Muscle layer of colon (tissue), 2 donors: ENCODE measurements around the gene CFAP410.

Source experiments
- H3K27ac ChIP-seq: one replicate; pipeline ENCODE4 v1.7.0; 2013; ENCODE audit warnings: low read depth, mild to moderate bottlenecking, low read length, moderate library complexity
- H3K27me3 ChIP-seq, 2 donors: one replicate each; pipeline ENCODE4 v1.7.0; 2013; ENCODE audit warnings: low read length in 2 of 2, mild to moderate bottlenecking in 2 of 2; ENCODE audit not compliant: insufficient read depth in 2 of 2, control insufficient read depth in 1 of 2
- H3K36me3 ChIP-seq: one replicate; pipeline ENCODE4 v1.7.0; 2013; ENCODE audit warnings: mild to moderate bottlenecking, low read length; ENCODE audit not compliant: insufficient read depth
- H3K4me1 ChIP-seq: one replicate; pipeline ENCODE4 v1.7.0; 2013; ENCODE audit warnings: mild to moderate bottlenecking, low read length; ENCODE audit not compliant: insufficient read depth
- H3K4me3 ChIP-seq, 2 donors: one replicate each; pipeline ENCODE4 v1.7.0; 2013; ENCODE audit warnings: low read length in 2 of 2, low read depth in 1 of 2, mild to moderate bottlenecking in 1 of 2, moderate library complexity in 1 of 2
- H3K9ac ChIP-seq: one replicate; pipeline ENCODE4 v1.7.0; 2013; ENCODE audit warnings: low read length
- H3K9me3 ChIP-seq: one replicate; pipeline ENCODE4 v1.7.0; 2013; ENCODE audit warnings: mild to moderate bottlenecking, low read length
- donor health status: abdominal sarcoma.
- donor health status: Adenocarcinoma of cecum.

CFAP410 gene

GRCh38 chr21:44299085-44299457 lies 40.1 kb downstream of the CFAP410 start:
- Histone ChIP-seq H3K36me3 (no peaks in the 10 kb centered on the region), H3K9ac (peak overlapping the region; percentile 65), H3K4me3 (peak overlapping the region; percentile 68 to 79), H3K27me3 (peaks cover 0 to 24% of the 10 kb centered on the region in 2 donors), H3K9me3 (no peaks in the 10 kb centered on the region), H3K4me1 (peaks cover 20% of the 10 kb centered on the region), H3K27ac (peak overlapping the region; percentile 25)

- no peaks in the 10 kb centered on the region for H3K9me3 ChIP-seq
- no peak overlapping the region for H3K4me3 ChIP-seq
- H3K36me3 ChIP-seq = no peaks in the 10 kb centered on the region
- no peak overlapping the region for H3K27ac ChIP-seq
- peaks cover 20% of the 10 kb centered on the region for H3K4me1 ChIP-seq
- H3K9ac ChIP-seq = no peak overlapping the region
- peaks cover 0 to 24% of the 10 kb centered on the region in 2 donors for H3K27me3 ChIP-seq
Observed at GRCh38 chr21:44298301-44298700, 40.9 kb downstream of the CFAP410 start.

- Histone ChIP-seq H3K36me3 (no peaks in the 10 kb centered on the region), H3K9ac (no peak overlapping the region), H3K27ac (no peak overlapping the region), H3K9me3 (no peaks in the 10 kb centered on the region), H3K4me1 (peaks cover 20% of the 10 kb centered on the region), H3K4me3 (no peak overlapping the region), H3K27me3 (peaks cover 0 to 24% of the 10 kb centered on the region in 2 donors)
Observed at GRCh38 chr21:44297525-44298290, 41.5 kb downstream of the CFAP410 start.

GRCh38 chr21:44296916-44297315 lies 42.3 kb downstream of the CFAP410 start:
- Histone ChIP-seq H3K36me3 (no peaks in the 10 kb centered on the region), H3K9ac (no peak overlapping the region), H3K4me1 (peaks cover 20% of the 10 kb centered on the region), H3K27me3 (peaks cover 0 to 24% of the 10 kb centered on the region in 2 donors), H3K9me3 (no peaks in the 10 kb centered on the region), H3K27ac (no peak overlapping the region), H3K4me3 (no peak overlapping the region)

GRCh38 chr21:44296103-44296519 lies 43.1 kb downstream of the CFAP410 start:
- no peaks in the 10 kb centered on the region for H3K36me3 ChIP-seq
- no peak overlapping the region for H3K27ac ChIP-seq
- H3K9ac ChIP-seq = no peak overlapping the region
- H3K4me3 ChIP-seq = no peak overlapping the region
- peaks cover 14% of the 10 kb centered on the region for H3K4me1 ChIP-seq
- H3K27me3 ChIP-seq = peaks cover 0 to 24% of the 10 kb centered on the region in 2 donors
- H3K9me3 ChIP-seq = no peaks in the 10 kb centered on the region

- no peak overlapping the region for H3K9ac ChIP-seq
Observed at GRCh38 chr21:44295646-44296045, 43.5 kb downstream of the CFAP410 start.

GRCh38 chr21:44295163-44295573 lies 44.0 kb downstream of the CFAP410 start:
- no peak overlapping the region for H3K27ac ChIP-seq
- H3K4me3 ChIP-seq = no peak overlapping the region
- peaks cover 0 to 24% of the 10 kb centered on the region in 2 donors for H3K27me3 ChIP-seq
- H3K9ac ChIP-seq = no peak overlapping the region
- peaks cover 9% of the 10 kb centered on the region for H3K4me1 ChIP-seq
- H3K36me3 ChIP-seq = no peaks in the 10 kb centered on the region
- no peaks in the 10 kb centered on the region for H3K9me3 ChIP-seq

More at GRCh38 chr21:44295646-44296045, 43.5 kb downstream of the CFAP410 start:
- H3K4me3 ChIP-seq = no peak overlapping the region
- H3K27ac ChIP-seq = no peak overlapping the region
- H3K27me3 ChIP-seq = peaks cover 0 to 24% of the 10 kb centered on the region in 2 donors
- no peaks in the 10 kb centered on the region for H3K9me3 ChIP-seq
- peaks cover 9% of the 10 kb centered on the region for H3K4me1 ChIP-seq
- no peaks in the 10 kb centered on the region for H3K36me3 ChIP-seq

- H3K27ac ChIP-seq = no peak overlapping the region
- peaks cover 9% of the 10 kb centered on the region for H3K4me1 ChIP-seq
- H3K9me3 ChIP-seq = no peaks in the 10 kb centered on the region
Observed at GRCh38 chr21:44294391-44295162, 44.6 kb downstream of the CFAP410 start.

GRCh38 chr21:44293551-44294231 lies 45.5 kb downstream of the CFAP410 start:
- Histone ChIP-seq H3K9me3 (no peaks in the 10 kb centered on the region), H3K4me1 (peaks cover 5% of the 10 kb centered on the region), H3K36me3 (no peaks in the 10 kb centered on the region), H3K27ac (no peak overlapping the region), H3K4me3 (no peak overlapping the region), H3K27me3 (peaks cover 0 to 24% of the 10 kb centered on the region in 2 donors), H3K9ac (no peak overlapping the region)

More at GRCh38 chr21:44294391-44295162, 44.6 kb downstream of the CFAP410 start:
- Histone ChIP-seq H3K36me3 (no peaks in the 10 kb centered on the region), H3K4me3 (no peak overlapping the region), H3K9ac (no peak overlapping the region), H3K27me3 (peaks cover 0 to 24% of the 10 kb centered on the region in 2 donors)

GRCh38 chr21:44292812-44293195 lies 46.4 kb downstream of the CFAP410 start:
- Histone ChIP-seq H3K36me3 (no peaks in the 10 kb centered on the region), H3K4me3 (no peak overlapping the region), H3K9ac (no peak overlapping the region), H3K27ac (no peak overlapping the region), H3K4me1 (peaks cover 1% of the 10 kb centered on the region), H3K9me3 (no peaks in the 10 kb centered on the region), H3K27me3 (peaks cover 0 to 29% of the 10 kb centered on the region in 2 donors)
